Mesenchymal stem cell (in vitro differentiated cells and primary cell): ENCODE results near the gene PNPLA1.
A peak's percentile ranks its signal among the peaks of the same experiment; 100 is the strongest.

Experiments
- DNase-seq: peaks from one replicate; pipeline ENCODE4 v3.0.0-alpha.2; 2013
- H2AFZ ChIP-seq: one replicate; pipeline ENCODE4 v1.6.1; 2013; ENCODE audit warnings: low read depth, mild to moderate bottlenecking, control low read depth, inconsistent platforms, low read length, moderate library complexity
- H2AK5ac ChIP-seq: 2 replicates; pipeline ENCODE4 v1.6.1; 2013; ENCODE audit warnings: low read length, moderate library complexity, mild to moderate bottlenecking, inconsistent platforms; ENCODE audit not compliant: severe bottlenecking
- H2BK120ac ChIP-seq: one replicate; pipeline ENCODE4 v1.6.1; 2013; ENCODE audit warnings: low read depth, mild to moderate bottlenecking, inconsistent platforms, low read length, moderate library complexity
- H2BK12ac ChIP-seq, 2 experiments: one replicate each; pipeline ENCODE4 v1.6.1; 2013; ENCODE audit warnings: inconsistent platforms in 2 of 2, low read length in 2 of 2, mild to moderate bottlenecking in 2 of 2, moderate library complexity in 2 of 2, control low read depth in 1 of 2
- H2BK15ac ChIP-seq: one replicate; pipeline ENCODE4 v1.6.1; 2013; ENCODE audit warnings: mild to moderate bottlenecking, low read depth, inconsistent platforms; ENCODE audit not compliant: poor library complexity, severe bottlenecking
- H2BK5ac ChIP-seq: 2 replicates; pipeline ENCODE4 v1.6.1; 2013; ENCODE audit warnings: low read depth, mild to moderate bottlenecking, low read length, control low read depth, inconsistent platforms; ENCODE audit not compliant: poor library complexity, severe bottlenecking
- H3K14ac ChIP-seq, 2 experiments: one replicate each; pipeline ENCODE4 v1.6.1; 2013; ENCODE audit warnings: inconsistent platforms in 2 of 2, low read length in 2 of 2, control low read depth in 1 of 2, mild to moderate bottlenecking in 1 of 2, moderate library complexity in 1 of 2
- H3K18ac ChIP-seq, 2 experiments: one replicate each; pipeline ENCODE4 v1.6.1; 2013; ENCODE audit warnings: inconsistent platforms in 2 of 2, low read length in 2 of 2, control low read depth in 1 of 2, low read depth in 1 of 2, mild to moderate bottlenecking in 1 of 2
- H3K23ac ChIP-seq, 2 experiments: one replicate each; pipeline ENCODE4 v1.6.1; 2013; ENCODE audit warnings: inconsistent platforms in 2 of 2, low read length in 2 of 2, mild to moderate bottlenecking in 2 of 2, moderate library complexity in 2 of 2, control low read depth in 1 of 2
- H3K27ac ChIP-seq: 2 replicates; pipeline ENCODE4 v1.5.1; 2013; ENCODE audit warnings: mild to moderate bottlenecking, moderate library complexity, low read length, control low read depth, inconsistent platforms; ENCODE audit not compliant: poor library complexity, severe bottlenecking
- H3K27me3 ChIP-seq, 2 experiments: 2 replicates each; pipeline versions ENCODE4 v1.6.1 to v1.7.0; 2013; ENCODE audit warnings: low read length in 2 of 2, mild to moderate bottlenecking in 2 of 2, moderate library complexity in 2 of 2, control low read depth in 1 of 2, inconsistent platforms in 1 of 2; ENCODE audit not compliant: control insufficient read depth in 1 of 2, insufficient read depth in 1 of 2
- H3K36me3 ChIP-seq, 2 experiments: 2 replicates each; pipeline versions ENCODE4 v1.6.1 to v1.7.0; 2013; ENCODE audit warnings: low read length in 2 of 2, control low read depth in 1 of 2, inconsistent platforms in 1 of 2, low read depth in 1 of 2, mild to moderate bottlenecking in 1 of 2; ENCODE audit not compliant: insufficient read depth in 2 of 2, control insufficient read depth in 1 of 2
- H3K4ac ChIP-seq, 2 experiments: one replicate each; pipeline ENCODE4 v1.6.1; 2013; ENCODE audit warnings: inconsistent platforms in 2 of 2, low read length in 2 of 2, mild to moderate bottlenecking in 2 of 2, moderate library complexity in 2 of 2, control low read depth in 1 of 2, low read depth in 1 of 2
- H3K4me1 ChIP-seq: 2 replicates; pipeline ENCODE4 v1.6.1; 2013; ENCODE audit warnings: low read depth, low read length, control low read depth; ENCODE audit not compliant: control insufficient read depth, insufficient read depth
- H3K4me2 ChIP-seq: 2 replicates; pipeline ENCODE4 v1.6.1; 2013; ENCODE audit warnings: low read length, mild to moderate bottlenecking, inconsistent platforms; ENCODE audit not compliant: poor library complexity, severe bottlenecking
- H3K4me3 ChIP-seq, 2 experiments: 2 replicates each; pipeline versions ENCODE4 v1.5.1 to v1.7.0; 2013; ENCODE audit warnings: low read length in 2 of 2, mild to moderate bottlenecking in 2 of 2, control low read depth in 1 of 2, low read depth in 1 of 2; ENCODE audit not compliant: insufficient read depth in 1 of 2
- H3K79me1 ChIP-seq: replicated peaks from 2 replicates; pipeline ENCODE4 v1.6.1; 2013; ENCODE audit warnings: mild to moderate bottlenecking, control low read depth, low read length, inconsistent platforms; ENCODE audit not compliant: poor library complexity, severe bottlenecking
- H3K9ac ChIP-seq: 2 replicates; pipeline ENCODE4 v1.7.0; 2013; ENCODE audit warnings: mild to moderate bottlenecking, low read length, moderate library complexity
- H3K9me3 ChIP-seq: 2 replicates; pipeline ENCODE4 v1.7.0; 2013; ENCODE audit warnings: mild to moderate bottlenecking, low read length; ENCODE audit not compliant: control insufficient read depth
- H4K8ac ChIP-seq: one replicate; pipeline ENCODE4 v1.6.1; 2013; ENCODE audit warnings: inconsistent platforms, mild to moderate bottlenecking, low read length, moderate library complexity
- H4K91ac ChIP-seq: one replicate; pipeline ENCODE4 v1.6.1; 2013; ENCODE audit warnings: mild to moderate bottlenecking, low read length, inconsistent platforms
- WGBS: methylation state at CpG from one replicate; pipeline ENCODE4 v1.1.7; 2013; ENCODE audit warnings: mixed read lengths; 5-methylcytosine and 5-hydroxymethylcytosine counted together

The PNPLA1 gene

GRCh38 chr6:36246506-36247268 lies 23.2 kb upstream of the PNPLA1 start:
- WGBS = 84% methylated on average over 21 of the region's 22 CpGs
- no peak for DNase-seq
- no peak overlapping the region for H3K27ac ChIP-seq
- H3K27me3 ChIP-seq = peaks cover 0 to 6% of the 10 kb centered on the region in 2 experiments
- H4K8ac ChIP-seq = no peak overlapping the region
- H3K79me1 ChIP-seq = no peaks in the 10 kb centered on the region
- H3K18ac ChIP-seq = no peak overlapping the region
- H2AFZ ChIP-seq = no peak overlapping the region
- H4K91ac ChIP-seq = no peak overlapping the region
- H3K4me3 ChIP-seq = no peak overlapping the region
- no peak overlapping the region for H3K23ac ChIP-seq
- no peak overlapping the region for H3K4ac ChIP-seq
- no peak overlapping the region for H2BK5ac ChIP-seq
- no peak overlapping the region for H2BK15ac ChIP-seq
- H3K4me2 ChIP-seq = no peak overlapping the region
- no peak overlapping the region for H2BK120ac ChIP-seq
- peaks cover 3% of the 10 kb centered on the region for H3K4me1 ChIP-seq
- peak overlapping the region; percentile 77 for H3K9ac ChIP-seq
- no peak overlapping the region for H2AK5ac ChIP-seq
- H3K9me3 ChIP-seq = no peaks in the 10 kb centered on the region
- H2BK12ac ChIP-seq = no peak overlapping the region
- H3K14ac ChIP-seq = no peak overlapping the region
- H3K36me3 ChIP-seq = no peaks in the 10 kb centered on the region

GRCh38 chr6:36247693-36248092 lies 22.2 kb upstream of the PNPLA1 start:
- H3K4me1 ChIP-seq = peaks cover 5% of the 10 kb centered on the region
- no peak overlapping the region for H3K4me2 ChIP-seq
- H3K27me3 ChIP-seq = peaks cover 0 to 6% of the 10 kb centered on the region in 2 experiments
- no peak for DNase-seq
- WGBS = 82% methylated on average over 5 of the region's 6 CpGs
- no peak overlapping the region for H2BK15ac ChIP-seq
- no peak overlapping the region for H2AFZ ChIP-seq
- H3K18ac ChIP-seq = no peak overlapping the region
- H3K4ac ChIP-seq = no peak overlapping the region
- no peaks in the 10 kb centered on the region for H3K79me1 ChIP-seq
- no peak overlapping the region for H2AK5ac ChIP-seq
- no peak overlapping the region for H3K23ac ChIP-seq
- H3K27ac ChIP-seq = no peak overlapping the region
- H2BK12ac ChIP-seq = no peak overlapping the region
- H4K91ac ChIP-seq = no peak overlapping the region
- no peaks in the 10 kb centered on the region for H3K36me3 ChIP-seq
- H3K14ac ChIP-seq = no peak overlapping the region
- H3K9ac ChIP-seq = peak overlapping the region; percentile 77
- no peak overlapping the region for H2BK120ac ChIP-seq
- peak overlapping the region in 1 of 2 experiments; percentile 10 for H3K4me3 ChIP-seq
- no peak overlapping the region for H2BK5ac ChIP-seq
- H4K8ac ChIP-seq = no peak overlapping the region
- no peaks in the 10 kb centered on the region for H3K9me3 ChIP-seq

GRCh38 chr6:36248980-36249379 lies 20.9 kb upstream of the PNPLA1 start:
- no peak overlapping the region for H4K8ac ChIP-seq
- H3K18ac ChIP-seq = peak overlapping the region in 1 of 2 experiments; percentile 68
- H3K4me1 ChIP-seq = peaks cover 5% of the 10 kb centered on the region
- H3K4ac ChIP-seq = no peak overlapping the region
- no peaks in the 10 kb centered on the region for H3K9me3 ChIP-seq
- H3K4me3 ChIP-seq = no peak overlapping the region
- no peak overlapping the region for H3K27ac ChIP-seq
- H2AK5ac ChIP-seq = no peak overlapping the region
- no peak overlapping the region for H4K91ac ChIP-seq
- H3K14ac ChIP-seq = no peak overlapping the region
- H2AFZ ChIP-seq = no peak overlapping the region
- no peak overlapping the region for H3K23ac ChIP-seq
- no peak overlapping the region for H2BK15ac ChIP-seq
- H3K9ac ChIP-seq = peak overlapping the region; percentile 77
- H3K79me1 ChIP-seq = no peaks in the 10 kb centered on the region
- no peak overlapping the region for H3K4me2 ChIP-seq
- H2BK12ac ChIP-seq = no peak overlapping the region
- H3K36me3 ChIP-seq = no peaks in the 10 kb centered on the region
- H2BK5ac ChIP-seq = no peak overlapping the region
- H2BK120ac ChIP-seq = no peak overlapping the region
- DNase-seq = peak; percentile 17
- WGBS = no CpG with 5 or more reads among the region's 1 CpG
- no peaks in the 10 kb centered on the region for H3K27me3 ChIP-seq

- no peak overlapping the region for H2BK120ac ChIP-seq
- H3K23ac ChIP-seq = no peak overlapping the region
- H3K79me1 ChIP-seq = no peaks in the 10 kb centered on the region
- WGBS = 92% methylated on average over 2 of the region's 5 CpGs
- H2AFZ ChIP-seq = no peak overlapping the region
- no peak overlapping the region for H2AK5ac ChIP-seq
- H3K4me2 ChIP-seq = no peak overlapping the region
- H3K27me3 ChIP-seq = no peaks in the 10 kb centered on the region
- H3K36me3 ChIP-seq = no peaks in the 10 kb centered on the region
- no peak overlapping the region for H2BK12ac ChIP-seq
- no peak overlapping the region for H2BK15ac ChIP-seq
- H4K8ac ChIP-seq = no peak overlapping the region
- H3K4me1 ChIP-seq = peaks cover 5% of the 10 kb centered on the region
- H3K27ac ChIP-seq = no peak overlapping the region
- H3K9ac ChIP-seq = peak overlapping the region; percentile 77
- no peaks in the 10 kb centered on the region for H3K9me3 ChIP-seq
- H2BK5ac ChIP-seq = no peak overlapping the region
- no peak overlapping the region for H4K91ac ChIP-seq
- H3K4me3 ChIP-seq = no peak overlapping the region
- no peak for DNase-seq
- H3K18ac ChIP-seq = no peak overlapping the region
- no peak overlapping the region for H3K4ac ChIP-seq
- H3K14ac ChIP-seq = no peak overlapping the region
Observed at GRCh38 chr6:36249536-36249935, 20.3 kb upstream of the PNPLA1 start.
